ENCODE data around the gene NETO2. TPM values are rescaled to one million over a fixed set of nuclear protein-coding genes. Genes with fewer than 3 reads are reported as not detected.

NETO2 gene
- total and polyA plus RNA-seq, 9 of the 15 experiments (the other 6 are each of a cell fraction or from before 2014, with no cell fraction given) = 4.1 to 37.0 (median 22.2) TPM

DNA sequence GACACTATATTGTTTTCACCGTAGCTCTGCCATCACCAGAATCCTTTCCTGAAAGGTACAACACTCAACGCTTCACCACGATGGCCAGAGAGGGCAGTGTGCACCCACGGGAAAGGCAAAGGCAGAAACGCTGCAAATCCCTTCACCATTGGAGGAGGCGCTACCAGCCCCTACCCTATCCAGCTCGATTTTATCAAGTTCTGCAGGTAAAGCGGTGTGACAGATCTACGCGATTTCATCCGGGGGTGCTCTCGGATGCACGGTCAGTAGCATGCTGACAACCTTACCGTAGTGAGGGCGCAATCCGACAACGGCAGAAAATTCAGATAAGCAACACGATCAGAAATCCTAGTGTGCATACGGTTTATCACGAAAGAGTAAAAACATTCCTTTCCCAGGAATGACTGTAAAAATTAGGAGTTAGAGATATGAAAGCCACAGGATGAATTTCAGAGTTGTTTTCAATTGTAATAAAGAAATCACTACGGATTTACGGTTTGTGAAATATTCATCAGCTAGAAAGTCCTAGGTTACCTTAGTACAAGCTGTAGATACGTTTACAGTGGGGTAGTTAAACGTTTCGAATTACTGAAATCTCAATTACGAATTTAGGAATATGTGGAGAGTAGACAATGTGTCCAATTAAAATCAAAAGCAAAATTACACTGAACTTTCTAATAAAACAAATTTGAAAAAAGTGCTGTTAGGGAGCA, 1.8 kb downstream of the NETO2 start (continued):
- TF ChIP-seq, protein P1, sequence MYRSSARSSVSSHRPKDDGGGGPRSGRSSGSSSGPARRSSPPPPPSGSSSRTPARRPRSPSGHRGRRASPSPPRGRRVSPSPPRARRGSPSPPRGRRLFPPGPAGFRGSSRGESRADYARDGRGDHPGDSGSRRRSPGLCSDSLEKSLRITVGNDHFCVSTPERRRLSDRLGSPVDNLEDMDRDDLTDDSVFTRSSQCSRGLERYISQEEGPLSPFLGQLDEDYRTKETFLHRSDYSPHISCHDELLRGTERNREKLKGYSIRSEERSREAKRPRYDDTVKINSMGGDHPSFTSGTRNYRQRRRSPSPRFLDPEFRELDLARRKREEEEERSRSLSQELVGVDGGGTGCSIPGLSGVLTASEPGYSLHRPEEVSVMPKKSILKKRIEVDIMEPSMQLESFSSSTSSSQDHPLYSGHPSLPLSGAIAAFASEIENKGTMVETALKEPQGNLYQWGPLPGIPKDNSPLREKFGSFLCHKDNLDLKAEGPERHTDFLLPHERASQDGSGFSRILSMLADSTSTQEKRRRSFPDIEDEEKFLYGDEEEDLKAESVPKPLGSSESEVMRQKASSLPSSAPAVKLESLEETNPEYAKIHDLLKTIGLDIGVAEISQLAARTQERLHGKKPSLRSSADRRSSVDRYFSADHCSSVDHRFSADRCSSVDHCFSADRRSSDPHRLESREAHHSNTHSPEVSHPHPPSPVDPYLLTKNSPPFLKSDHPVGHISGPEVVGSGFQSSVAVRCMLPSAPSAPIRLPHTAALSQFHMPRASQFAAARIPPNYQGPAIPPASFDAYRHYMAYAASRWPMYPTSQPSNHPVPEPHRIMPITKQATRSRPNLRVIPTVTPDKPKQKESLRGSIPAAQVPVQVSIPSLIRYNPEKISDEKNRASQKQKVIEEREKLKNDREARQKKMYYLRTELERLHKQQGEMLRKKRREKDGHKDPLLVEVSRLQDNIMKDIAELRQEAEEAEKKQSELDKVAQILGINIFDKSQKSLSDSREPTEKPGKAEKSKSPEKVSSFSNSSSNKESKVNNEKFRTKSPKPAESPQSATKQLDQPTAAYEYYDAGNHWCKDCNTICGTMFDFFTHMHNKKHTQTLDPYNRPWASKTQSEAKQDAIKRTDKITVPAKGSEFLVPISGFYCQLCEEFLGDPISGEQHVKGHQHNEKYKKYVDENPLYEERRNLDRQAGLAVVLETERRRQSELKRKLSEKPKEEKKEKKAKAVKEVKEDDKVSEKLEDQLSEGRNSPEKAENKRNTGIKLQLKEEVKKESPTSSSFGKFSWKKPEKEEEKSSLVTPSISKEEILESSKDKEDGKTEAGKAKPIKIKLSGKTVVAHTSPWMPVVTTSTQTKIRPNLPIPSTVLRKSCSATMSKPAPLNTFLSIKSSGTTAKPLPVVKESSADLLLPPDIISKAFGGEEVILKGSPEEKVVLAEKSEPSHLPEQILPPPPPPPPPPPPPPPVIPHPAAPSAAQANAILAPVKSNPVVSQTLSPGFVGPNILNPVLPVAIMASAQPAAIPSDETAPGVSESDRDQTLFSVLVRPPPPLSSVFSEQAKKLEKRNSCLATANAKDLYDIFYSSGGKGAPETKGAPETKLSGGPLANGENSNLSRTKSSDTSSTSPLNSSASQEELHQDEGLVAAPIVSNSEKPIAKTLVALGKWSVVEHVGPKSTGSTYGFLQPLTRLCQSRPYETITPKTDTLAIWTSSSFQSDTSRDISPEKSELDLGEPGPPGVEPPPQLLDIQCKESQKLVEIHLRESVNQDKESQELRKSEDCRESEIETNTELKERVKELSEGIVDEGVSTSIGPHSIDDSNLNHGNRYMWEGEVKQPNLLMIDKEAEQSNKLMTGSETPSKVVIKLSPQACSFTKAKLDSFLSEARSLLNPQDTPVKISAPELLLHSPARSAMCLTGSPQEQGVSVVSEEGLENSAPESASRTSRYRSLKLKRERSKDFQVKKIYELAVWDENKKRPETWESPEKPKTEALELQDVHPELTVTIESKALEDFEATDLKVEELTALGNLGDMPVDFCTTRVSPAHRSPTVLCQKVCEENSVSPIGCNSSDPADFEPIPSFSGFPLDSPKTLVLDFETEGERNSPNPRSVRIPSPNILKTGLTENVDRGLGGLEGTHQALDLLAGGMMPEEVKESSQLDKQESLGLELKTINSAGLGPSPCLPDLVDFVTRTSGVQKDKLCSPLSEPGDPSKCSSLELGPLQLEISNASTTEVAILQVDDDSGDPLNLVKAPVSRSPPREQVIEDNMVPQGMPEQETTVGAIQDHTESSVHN (IDR thresholded peaks at IDR 0.05; ENCODE audit: borderline replicate concordance in 1 of 2, low read depth in 1 of 2) = no peak
- TF ChIP-seq ARHGAP35 (IDR thresholded peaks at IDR 0.05; ENCODE audit: partially characterized antibody) (no peak), XRCC5 (IDR thresholded peaks at IDR 0.05; ENCODE audit: low read depth, low read length) (peak; percentile 93), THRAP3 (IDR thresholded peaks at IDR 0.05; ENCODE audit: borderline replicate concordance) (peak; percentile 71; the same call in 1 of the 2 replicates), CREB1 (IDR thresholded peaks at IDR 0.05) (no peak), CREB1 (CRISPR knock-in tag; IDR thresholded peaks at IDR 0.05) (0 out of 2 replicates have a peak, but pooled peaks have one; percentile 34)
